MCF 10A (cell line): ENCODE measurements around the gene CNNM3. TPM values are rescaled to one million over a fixed set of nuclear protein-coding genes. Genes with fewer than 3 reads are reported as not detected.

Experiments used
- BruUV-seq: library from RNA; stranded (reverse); fragments of 400-500 nt; replicated peaks from 2 replicates; lab custom pipeline; 2021; lab: Mats Ljungman, UMichigan
- CTCF ChIA-PET: fragments of 300-600 bp; sonication (Branson Sonifier 250); formaldehyde crosslinking; extraction: SDS; loops from one replicate; lab custom pipeline; 2021; ENCODE audit warnings: antibody characterized with exemption, inconsistent platforms; lab: Yijun Ruan, JAX
- POLR2A ChIA-PET: fragments of 300-600, 350-650 bp; sonication (Branson Sonifier 250); formaldehyde crosslinking; extraction: SDS; loops from one replicate; lab custom pipeline; 2020; ENCODE audit warnings: antibody characterized with exemption, inconsistent platforms; lab: Yijun Ruan, JAX
- DNase-seq: peaks from one replicate; pipeline ENCODE4 v3.0.0-alpha.2; 2018; ENCODE audit not compliant: unreplicated experiment
- H3K27ac Mint-ChIP-seq: one replicate; pipeline ENCODE4 v1.8.0; 2022; ENCODE audit warnings: mild to moderate bottlenecking, low read depth, mixed read lengths; ENCODE audit not compliant: unreplicated experiment
- H3K27me3 Mint-ChIP-seq: one replicate; pipeline ENCODE4 v1.8.0; 2022; ENCODE audit warnings: mixed read lengths; ENCODE audit not compliant: insufficient read depth, unreplicated experiment
- H3K36me3 Mint-ChIP-seq: one replicate; pipeline ENCODE4 v1.8.0; 2022; ENCODE audit warnings: mild to moderate bottlenecking, moderate library complexity, mixed read lengths; ENCODE audit not compliant: insufficient read depth, unreplicated experiment
- H3K4me1 Mint-ChIP-seq: one replicate; pipeline ENCODE4 v1.8.0; 2022; ENCODE audit warnings: mixed read lengths; ENCODE audit not compliant: insufficient read depth, unreplicated experiment
- H3K4me3 Mint-ChIP-seq: one replicate; pipeline ENCODE4 v1.8.0; 2022; ENCODE audit warnings: mild to moderate bottlenecking, moderate library complexity, mixed read lengths; ENCODE audit not compliant: unreplicated experiment
- H3K9me3 Mint-ChIP-seq: one replicate; pipeline ENCODE4 v1.8.0; 2022; ENCODE audit warnings: mixed read lengths; ENCODE audit not compliant: unreplicated experiment
- CTCF ChIP-seq: fragments of 200-600 bp; IDR thresholded peaks from one replicate; pipeline ENCODE4 v1.8.0; 2022; ENCODE audit warnings: antibody characterized with exemption, mild to moderate bottlenecking; ENCODE audit not compliant: unreplicated experiment
- intact Hi-C: fragments of 100-400 bp; cut with micrococcal nuclease; formaldehyde crosslinking; loops from 2 replicates; pipeline ENCODE4 v1.14.1; 2022
- total RNA-seq: library from RNA; stranded (reverse); gene quantifications from 2 replicates; pipeline ENCODE4 v1.2.3, GENCODE V29; 2022

The CNNM3 gene
- total RNA-seq, 1 experiment from 2014 or later = 9.1 TPM

DNA sequence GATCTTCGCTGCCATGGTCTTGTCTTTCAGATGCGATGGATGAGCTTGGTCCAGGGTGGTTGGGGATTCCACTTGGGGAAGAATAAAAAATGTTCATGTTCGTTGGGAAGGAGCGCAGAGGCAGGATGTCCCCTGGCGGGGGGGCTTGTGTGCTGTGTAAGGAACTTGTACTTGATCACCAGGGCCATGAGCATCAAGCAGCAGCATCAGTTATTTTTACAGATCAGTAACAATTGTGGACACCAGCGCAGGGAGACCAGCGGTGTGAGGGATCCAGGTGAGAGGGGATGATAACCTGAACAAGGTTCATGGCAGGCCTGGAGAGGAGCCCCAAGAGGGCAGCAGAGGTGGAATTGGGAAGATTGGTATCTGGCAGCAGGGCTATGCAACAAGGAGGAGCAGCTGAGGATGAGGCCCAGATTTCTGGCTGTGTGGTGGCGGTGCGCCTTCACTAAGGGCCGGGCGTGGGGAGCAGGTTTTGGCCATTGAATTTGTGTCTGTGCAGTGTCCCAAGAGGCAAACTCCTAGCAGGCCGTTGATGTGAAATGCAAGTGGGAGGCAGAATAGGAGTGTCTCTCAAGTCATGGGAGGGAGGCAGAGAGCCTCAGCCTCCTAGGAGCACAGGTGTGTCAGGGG lies 3.9 kb downstream of the CNNM3 start:
- ChIA-PET CTCF (interaction anchor here (1.3 to 1.4 kb wide), 2 partner anchors 11 to 130 kb away, joined by 4 to 7 read pairs; no protein-coding TSS in a partner anchor), POLR2A (interaction anchor here (0.7 to 1.5 kb wide), 2 partner anchors 31 to 183 kb away, joined by 4 to 5 read pairs; no protein-coding TSS in a partner anchor)
- Mint-ChIP-seq H3K27ac (no peak overlapping the region), H3K9me3 (no peaks in the 10 kb centered on the region), H3K27me3 (no peaks in the 10 kb centered on the region), H3K4me3 (no peak overlapping the region), H3K4me1 (peaks cover 20% of the 10 kb centered on the region), H3K36me3 (peaks cover 32% of the 10 kb centered on the region)
- intact Hi-C loops = no loop called here
- no TSS peak for BruUV-seq
- no peak for TF ChIP-seq CTCF
- DNase-seq = no peak

DNA sequence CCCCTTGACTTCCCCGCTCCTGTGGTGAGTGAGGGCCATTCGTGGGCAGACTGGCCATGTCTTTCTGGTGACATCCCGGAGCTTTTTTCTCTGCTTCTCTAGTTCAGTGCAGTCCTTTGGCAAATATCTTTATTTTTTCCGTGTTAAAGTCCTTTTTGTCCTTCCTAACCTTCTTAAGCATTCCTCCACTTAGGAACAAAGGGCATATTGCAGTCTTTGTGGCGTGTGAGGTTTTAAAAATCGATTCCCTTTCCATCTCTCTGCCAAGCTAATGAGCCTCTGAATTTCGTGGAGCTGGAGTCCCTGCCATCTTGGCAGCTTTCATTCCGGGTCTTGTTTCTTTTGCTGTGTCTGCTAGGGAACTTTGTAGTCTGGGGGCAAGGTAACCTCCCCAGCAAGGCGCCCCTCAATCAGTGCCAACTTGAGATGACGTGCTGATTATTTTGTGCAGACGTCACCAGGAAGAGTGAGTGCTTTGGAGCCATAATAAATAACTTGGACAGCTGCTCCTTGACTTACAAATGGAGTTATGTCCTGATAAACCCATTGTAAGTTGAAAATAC lies 5.1 kb downstream of the CNNM3 start:
- no peak for TF ChIP-seq CTCF
- Mint-ChIP-seq H3K27me3 (no peaks in the 10 kb centered on the region), H3K27ac (no peak overlapping the region), H3K9me3 (no peaks in the 10 kb centered on the region), H3K4me1 (peaks cover 20% of the 10 kb centered on the region), H3K36me3 (peaks cover 38% of the 10 kb centered on the region), H3K4me3 (no peak overlapping the region)
- CTCF ChIA-PET = interaction anchor here (1.3 to 1.4 kb wide), 2 partner anchors 10 to 129 kb away, joined by 4 to 7 read pairs; no protein-coding TSS in a partner anchor
- intact Hi-C loops = no loop called here
- BruUV-seq = no TSS peak
- no peak for DNase-seq
- POLR2A ChIA-PET = interaction anchor here (1.5 kb wide), 1 partner anchor 184 kb away, joined by 5 read pairs; no protein-coding TSS in a partner anchor

DNA sequence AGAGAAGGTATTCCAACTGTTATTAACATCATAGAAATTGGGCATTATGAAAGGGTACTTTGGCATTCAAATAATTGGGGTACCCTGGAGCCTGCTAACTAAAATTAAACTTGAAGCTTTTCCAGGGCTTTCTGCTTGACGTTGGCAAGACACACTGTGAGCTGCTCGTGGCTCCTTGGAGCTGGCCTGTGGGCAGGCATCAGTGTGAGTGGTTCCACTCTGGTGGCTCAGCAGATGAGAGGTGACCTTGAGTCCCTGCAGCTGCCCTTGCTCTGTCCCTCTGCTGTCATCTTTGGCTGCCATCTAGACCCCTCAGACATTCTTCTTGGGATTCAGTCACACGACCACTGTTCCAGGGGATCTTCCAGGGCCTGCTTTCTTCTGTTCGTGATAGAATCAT lies 6.7 kb downstream of the CNNM3 start:
- ChIA-PET CTCF (interaction anchor here (0.6 to 1.0 kb wide), 3 partner anchors 12 to 273 kb away, joined by 3 to 5 read pairs (median 3); no protein-coding TSS in a partner anchor), POLR2A (no interaction called here)
- H3K9me3 Mint-ChIP-seq = no peaks in the 10 kb centered on the region
- H3K4me1 Mint-ChIP-seq = peaks cover 20% of the 10 kb centered on the region
- H3K27ac Mint-ChIP-seq = no peak overlapping the region
- H3K27me3 Mint-ChIP-seq = no peaks in the 10 kb centered on the region
- intact Hi-C loops = no loop called here
- H3K4me3 Mint-ChIP-seq = no peak overlapping the region
- no peak for TF ChIP-seq CTCF
- peaks cover 49% of the 10 kb centered on the region for H3K36me3 Mint-ChIP-seq
- no peak for DNase-seq
- BruUV-seq = no TSS peak

DNA sequence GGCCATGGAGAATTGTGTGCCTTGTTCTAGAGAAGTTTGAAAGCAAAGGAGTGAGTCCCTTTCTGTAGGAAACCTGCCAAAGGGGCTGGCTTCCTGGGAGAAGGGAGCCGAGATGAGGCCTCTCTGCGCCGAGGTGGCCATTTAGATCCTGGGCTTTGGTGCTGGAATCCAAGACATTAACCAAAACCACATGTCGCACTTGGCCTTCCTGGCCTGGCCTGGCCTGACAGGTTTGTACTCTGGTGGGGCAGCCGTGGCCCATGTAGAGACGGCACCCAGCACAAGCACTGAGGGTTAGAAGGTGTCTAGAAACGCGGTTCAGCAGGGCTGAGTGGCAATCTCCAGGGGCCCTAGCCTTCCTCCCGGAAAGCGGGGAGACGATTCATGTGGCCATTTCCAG lies 7.1 kb downstream of the CNNM3 start:
- Mint-ChIP-seq H3K4me3 (no peak overlapping the region), H3K4me1 (peaks cover 19% of the 10 kb centered on the region), H3K27me3 (no peaks in the 10 kb centered on the region), H3K9me3 (no peaks in the 10 kb centered on the region), H3K27ac (no peak overlapping the region), H3K36me3 (peaks cover 53% of the 10 kb centered on the region)
- no TSS peak for BruUV-seq
- CTCF ChIA-PET = interaction anchor here (0.7 kb wide), 1 partner anchor 62 kb away, joined by 5 read pairs; no protein-coding TSS in a partner anchor
- POLR2A ChIA-PET = interaction anchor here (1.5 kb wide), 1 partner anchor 19 kb away, joined by 3 read pairs; no protein-coding TSS in a partner anchor
- intact Hi-C loops = no loop called here
- no peak for TF ChIP-seq CTCF
- no peak for DNase-seq
